HG03432 (cell line): ENCODE measurements around the gene CDKL4.
"Not testable (repeated sequence)": the region's sequence is repeated elsewhere in the genome, so short reads cannot be mapped to it uniquely, and the experiment has no call there.

ENCODE experiments used
- ATAC-seq: cut with Tn5 transposase; IDR thresholded peaks from one replicate; pipeline ENCODE4 v1.9.1; 2021; ENCODE audit warnings: mild to moderate bottlenecking, moderate library complexity; ENCODE audit not compliant: unreplicated experiment

CDKL4 gene

DNA sequence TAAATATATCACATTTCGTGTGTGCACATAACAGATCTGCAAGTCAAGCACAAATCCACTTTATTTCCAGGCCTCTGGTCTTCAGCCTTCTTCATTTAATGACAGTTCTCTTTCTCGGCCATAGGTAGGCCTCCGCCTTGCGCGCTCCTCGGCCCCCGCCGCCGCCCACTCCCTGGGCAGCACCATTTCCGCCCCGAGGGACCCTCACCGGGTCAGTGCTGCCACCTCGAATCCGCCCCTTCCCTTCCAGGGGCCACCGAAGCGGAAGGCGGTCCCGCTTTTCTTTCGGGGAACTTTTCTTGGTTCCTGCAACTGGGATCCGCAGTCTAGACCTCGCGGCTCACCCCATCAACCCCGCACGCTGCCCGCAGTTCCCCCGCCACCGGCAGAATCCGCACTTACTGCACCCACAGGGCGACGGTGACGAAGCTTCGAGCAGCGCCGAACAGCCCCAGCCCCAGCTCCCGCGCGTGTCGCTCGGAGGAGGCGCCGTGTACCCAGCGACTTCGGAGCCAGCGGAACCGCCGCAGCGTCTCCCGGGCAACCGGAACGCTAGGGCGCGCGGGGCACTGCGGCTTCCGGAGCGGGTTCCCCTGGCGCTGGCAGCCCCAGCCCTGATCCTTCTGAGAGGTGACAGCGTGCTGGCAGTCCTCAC is at the start of gene CDKL4:
Gene CDKL4, minus strand, starts transcription at position 502 of the 655 bp plus-strand sequence.
- ATAC-seq: peak; percentile 39

DNA sequence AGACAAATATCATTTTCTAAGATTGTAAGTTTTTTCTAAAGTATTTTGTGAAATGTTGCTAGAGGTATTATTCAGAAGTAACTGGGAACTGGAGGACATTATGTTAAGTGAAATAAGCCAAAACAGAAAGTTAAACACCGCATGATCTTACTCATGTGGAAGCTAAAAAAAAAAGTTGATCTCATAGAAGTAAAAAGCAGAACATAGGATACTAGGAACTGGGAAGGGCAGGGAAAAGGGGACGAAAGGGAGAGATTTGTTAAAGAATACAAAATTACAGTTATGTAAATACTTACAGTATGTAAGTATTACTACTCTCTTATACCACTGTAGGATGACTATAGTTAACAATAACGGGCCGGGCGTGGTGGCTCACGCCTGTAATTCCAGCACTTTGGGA is 46.7 kb upstream of the CDKL4 start:
- ATAC-seq: no peak

DNA sequence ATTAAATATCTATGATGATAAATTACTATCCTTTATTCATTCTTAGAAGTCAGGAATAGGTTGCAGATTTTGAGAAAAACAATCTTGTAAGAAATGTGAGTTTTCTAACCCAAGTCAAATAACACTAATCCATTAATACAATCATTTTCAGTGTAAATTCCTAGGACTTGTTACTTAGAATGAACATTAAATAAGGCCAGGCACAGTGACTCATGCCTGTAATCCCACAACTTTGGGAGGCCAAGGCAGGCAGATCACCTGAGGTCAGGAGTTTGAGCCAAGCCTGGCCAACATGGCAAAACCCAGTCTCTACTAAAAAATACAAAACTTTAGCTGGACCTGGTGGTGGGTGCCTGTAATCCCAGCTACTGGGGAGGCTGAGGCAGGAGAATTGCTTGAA is 45.8 kb upstream of the CDKL4 start:
- ATAC-seq: no peak

DNA sequence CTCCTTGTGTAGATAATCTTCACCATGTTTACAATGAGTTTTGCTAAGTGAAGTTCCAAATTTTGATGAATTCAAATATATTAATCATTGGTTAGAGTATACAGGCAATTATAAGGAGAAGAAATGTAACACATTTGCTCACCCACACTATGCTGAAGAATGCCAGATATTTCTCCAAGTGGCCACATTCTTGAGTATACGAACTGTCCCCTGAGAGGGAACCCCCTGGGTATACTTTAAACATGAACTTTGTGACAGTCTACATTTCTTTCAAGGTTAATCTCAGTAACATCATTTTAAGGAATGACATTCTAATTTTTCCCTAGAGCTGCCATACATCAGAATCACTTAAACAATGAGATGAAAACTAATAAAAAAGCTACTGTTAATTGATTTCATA is 39.8 kb upstream of the CDKL4 start:
- no peak for ATAC-seq

DNA sequence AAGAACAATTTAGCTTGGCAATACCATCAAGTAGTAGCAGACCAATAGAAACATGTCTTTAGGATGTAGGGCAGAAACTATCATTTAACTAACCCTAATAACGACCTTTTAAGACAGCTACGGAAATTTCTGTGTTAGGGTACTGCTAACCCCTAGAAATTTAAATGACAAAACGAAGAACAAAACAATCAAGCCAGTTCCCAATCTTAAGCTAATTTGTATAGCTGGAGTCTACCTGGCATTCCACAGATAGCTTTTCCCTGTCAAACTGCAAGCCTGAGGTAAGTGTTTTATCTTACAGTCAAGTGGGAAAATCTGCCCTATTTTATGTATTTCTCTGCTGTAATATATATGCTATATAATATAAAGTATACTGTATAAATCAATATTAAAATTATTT is 37.6 kb upstream of the CDKL4 start:
- no peak for ATAC-seq

DNA sequence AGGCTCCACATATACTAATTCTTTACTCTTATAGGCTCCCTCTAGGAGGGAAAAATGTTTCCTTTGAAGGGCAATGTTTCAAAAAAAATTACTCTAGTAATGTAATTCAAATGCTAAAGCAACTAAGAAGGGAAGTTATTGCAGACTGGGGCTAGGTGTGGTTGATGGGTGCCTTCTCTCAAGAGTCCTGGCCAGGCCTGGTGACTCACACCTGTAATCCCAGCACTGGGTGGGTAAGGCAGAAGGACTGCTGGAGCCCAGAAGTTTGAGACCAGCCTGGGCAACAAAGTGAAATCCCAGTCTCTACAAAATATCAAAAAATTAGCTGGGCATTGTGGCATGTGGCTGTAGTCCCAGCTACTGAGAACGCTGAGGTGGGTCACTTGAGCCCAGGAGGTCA is 31.2 kb upstream of the CDKL4 start:
- no peak for ATAC-seq

DNA sequence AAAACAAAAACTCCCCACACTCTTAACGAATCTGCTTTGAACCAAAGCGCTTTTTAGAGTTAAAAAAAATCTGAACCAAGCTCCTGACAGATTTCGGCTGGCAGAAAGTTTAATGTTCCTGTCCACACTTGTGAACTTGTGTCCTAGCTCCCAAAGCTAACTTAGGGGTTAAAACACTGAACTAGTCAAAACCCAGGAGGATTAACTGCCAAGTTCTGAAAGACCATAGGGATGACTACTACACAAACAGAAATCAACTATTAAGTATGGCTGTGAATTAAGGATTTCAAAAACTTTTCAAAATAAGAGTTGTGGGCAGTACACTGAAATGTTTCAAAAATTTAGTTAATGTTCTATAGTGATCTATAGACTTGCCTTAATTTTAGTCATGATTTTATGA is 26.2 kb upstream of the CDKL4 start:
- no peak for ATAC-seq

DNA sequence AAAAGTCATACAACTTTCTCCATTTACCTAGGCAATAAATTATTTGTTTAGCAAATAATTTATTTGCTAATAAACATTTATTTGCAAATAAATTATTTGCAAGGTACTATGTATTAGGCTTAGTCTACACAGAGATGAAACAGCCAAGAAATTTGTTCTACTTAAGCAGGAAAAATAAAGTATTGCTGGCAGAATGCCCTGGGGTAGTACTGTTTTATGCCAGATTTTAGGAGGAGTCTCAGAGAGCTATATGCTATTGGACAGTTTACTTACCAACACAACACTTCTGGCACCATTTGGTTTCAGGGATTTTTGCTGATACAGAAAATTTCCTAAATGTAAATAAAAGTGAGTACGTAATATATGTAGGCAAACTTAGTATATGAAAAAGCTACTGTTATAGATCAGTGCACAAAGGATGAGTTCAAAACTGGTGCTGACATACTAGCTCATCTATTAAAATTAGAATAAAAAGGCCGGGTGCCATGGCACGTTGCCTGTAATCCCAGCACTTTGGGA is 23.2 kb upstream of the CDKL4 start:
- ATAC-seq: no peak

DNA sequence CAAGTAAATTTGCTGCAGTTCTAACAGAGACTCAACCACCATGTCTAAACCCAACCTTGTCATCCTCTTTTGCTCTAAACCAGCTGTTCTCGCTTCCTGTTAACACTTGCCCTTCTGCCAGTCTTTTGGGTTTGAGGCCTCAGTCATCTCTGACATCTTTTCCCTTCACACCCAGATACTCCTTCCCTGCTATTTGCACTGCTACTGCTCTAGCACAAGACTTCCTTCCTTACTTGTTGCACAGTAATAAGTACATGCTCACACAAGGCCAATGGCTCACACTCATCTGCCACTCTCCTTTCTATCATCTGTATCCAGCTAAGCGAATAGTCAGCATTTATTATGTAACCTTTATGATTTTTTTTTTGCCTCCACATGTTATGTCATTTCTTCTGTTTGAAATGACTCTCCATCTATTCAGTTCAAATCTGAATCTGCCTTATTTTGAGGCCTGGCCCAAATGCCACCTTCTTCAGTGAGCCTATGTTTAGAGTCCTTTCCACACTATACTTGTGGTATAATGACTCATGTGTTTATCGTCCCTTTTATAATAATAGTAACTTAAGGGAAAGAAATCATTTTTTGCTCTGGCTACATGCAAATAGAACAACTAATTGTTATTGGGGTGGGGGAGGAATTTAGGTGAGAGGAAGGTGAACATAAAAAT is 22.5 kb upstream of the CDKL4 start:
- peak; percentile 83 for ATAC-seq

DNA sequence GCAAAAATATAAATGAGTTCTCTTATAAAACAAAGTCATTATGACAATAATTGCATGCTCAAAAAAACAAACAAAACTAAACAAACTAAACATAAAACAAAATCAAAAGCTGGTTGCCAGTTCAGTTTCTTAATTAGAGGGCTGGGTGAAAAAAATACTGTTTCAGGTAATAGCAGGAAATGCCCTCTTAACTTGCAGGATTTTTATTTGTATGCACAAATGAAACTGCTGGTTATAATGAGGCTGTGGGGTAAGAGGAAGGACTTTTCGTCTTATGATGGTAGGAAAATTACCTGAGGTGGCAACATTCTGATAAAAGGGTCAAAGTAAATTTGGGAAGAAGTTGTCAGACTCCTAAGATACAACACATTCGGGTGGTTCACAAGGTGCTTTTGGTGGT is 21.5 kb upstream of the CDKL4 start:
- ATAC-seq: no peak

DNA sequence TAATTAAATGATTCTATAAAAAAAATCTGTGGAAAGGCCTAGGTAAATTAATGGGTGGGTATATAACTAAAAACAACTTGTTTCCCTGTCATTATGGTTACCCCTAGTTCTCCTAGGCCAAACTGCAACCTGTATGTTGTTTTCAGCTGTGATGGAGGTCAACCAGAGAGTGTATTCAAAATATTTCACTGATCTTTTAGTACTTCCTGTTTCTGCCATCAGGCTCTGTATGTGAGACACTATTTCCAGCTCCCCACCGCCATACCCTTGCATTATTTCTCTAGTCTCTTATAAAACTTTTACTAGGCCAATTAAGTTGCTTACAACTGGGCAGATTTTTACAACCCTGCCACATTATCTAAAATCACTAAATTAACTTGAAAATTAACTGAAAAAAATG is 21.0 kb upstream of the CDKL4 start:
- ATAC-seq: peak; percentile 67

DNA sequence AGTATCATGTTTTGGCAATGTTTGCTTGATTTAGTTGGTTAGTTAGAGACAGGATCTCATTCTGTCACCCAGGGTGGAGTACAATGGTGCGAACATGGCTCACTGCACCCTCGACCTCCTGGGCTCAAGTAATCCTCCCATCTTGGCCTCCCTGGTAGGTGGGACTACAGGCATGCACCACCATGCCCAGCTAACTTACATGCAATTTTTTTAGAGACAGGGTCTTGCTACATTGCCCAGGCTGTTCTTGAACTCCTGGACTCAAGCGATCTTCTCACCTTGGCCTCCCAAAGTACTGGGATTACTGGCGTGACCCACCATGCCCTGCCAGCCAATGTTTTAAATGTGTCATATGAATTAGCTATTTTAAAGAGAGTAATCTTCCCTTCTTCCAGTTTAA is 16.3 kb upstream of the CDKL4 start:
- no peak for ATAC-seq

DNA sequence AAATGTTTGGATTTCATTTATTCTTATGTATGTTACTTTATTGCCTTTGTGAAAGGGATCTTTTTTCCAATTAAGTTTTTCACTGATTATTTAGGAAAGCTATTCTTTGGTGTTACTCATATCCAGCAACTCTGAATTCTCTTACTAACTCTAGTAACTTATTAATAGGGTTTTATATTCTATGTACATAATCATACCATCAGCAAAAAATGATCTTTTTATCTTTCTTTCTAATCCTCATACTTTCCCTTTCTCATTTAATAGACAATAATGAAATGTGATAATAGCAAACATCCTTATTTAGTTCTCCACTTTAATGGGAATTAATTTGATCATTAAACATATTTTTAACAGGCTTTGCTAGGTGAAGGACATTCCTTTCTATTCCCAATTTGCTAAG is 12.3 kb upstream of the CDKL4 start:
- no peak for ATAC-seq

DNA sequence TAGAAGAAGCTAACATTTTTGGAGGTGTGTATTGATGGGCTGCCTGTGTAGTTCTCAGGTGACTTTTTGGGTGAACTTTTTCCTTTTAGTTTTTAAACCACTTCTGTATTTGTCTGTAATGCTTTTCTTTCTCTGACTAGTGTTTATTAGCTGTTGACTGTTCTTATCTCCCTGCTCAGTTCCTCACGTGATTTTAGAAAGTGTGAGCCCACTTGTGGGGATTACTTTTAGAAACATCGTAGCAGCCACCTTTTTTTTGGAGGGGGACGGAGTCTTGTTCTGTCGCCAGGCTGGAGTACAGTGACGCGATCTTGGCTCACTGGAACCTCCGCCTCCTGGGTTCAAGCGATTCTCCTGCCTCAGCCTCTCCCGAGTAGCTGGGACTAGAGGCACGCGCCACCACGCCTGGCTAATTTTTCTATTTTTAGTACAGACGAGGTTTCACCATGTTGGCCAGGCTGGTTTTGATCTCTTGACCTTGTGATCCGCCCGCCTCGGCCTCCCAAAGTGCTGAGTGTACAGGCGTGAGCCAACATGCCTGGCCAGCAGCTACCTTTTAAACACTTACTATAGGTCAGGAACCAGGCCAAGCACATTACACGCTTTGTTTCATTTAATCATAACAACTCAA is 9.2 kb upstream of the CDKL4 start:
- ATAC-seq: no peak

DNA sequence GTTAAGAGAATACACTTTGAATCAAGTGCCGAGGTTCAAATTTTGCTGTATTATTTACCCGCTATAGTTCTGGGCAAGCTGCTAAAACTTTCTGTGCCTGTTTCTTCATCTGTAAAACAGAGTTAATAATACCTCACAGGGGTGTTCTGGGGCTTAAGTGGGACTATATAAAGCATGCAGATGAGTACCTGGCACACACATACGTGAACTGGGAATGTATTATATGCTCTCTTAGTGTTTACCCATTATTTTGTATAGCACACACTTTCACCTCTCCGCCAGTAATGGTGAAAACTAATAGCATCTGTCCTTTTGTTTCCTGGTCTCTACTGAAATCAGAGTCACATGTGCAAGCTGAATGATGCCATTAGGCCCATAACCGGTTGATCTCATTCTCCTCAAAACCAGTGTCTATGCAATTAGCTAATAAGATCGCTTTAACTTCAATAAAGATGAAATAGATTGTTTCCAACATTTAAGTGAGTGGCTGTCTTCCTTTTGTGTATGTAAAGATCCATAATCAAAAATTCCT is 3.8 kb upstream of the CDKL4 start:
- no peak for ATAC-seq

DNA sequence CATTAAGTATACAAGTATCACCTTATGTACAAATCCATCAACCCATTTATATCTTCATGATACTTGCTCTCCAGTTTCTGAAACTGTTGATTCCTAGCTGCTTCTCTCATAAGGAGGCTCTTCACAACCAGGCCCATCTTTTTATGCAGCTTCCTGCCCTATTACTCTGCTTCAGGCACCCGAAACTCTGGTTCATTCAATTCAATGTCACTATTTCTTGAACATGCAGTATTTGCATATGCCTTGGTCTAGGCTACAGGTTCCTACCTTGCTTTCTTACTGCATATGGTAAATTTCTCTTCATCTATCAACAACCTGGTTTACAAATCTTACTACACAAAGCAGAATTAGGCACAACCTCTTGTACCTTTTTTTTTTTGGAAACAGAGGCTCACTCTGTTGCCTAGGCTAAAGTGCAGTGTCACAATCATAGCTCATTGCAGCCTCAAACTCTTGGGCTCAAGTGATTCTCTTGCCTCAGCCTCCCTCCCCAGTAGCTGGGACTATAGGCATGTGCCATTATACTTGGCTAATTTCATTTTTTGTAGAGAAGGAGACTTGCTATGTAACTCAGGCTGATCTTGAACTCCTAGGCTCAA is 2.7 kb upstream of the CDKL4 start:
- ATAC-seq: no peak

DNA sequence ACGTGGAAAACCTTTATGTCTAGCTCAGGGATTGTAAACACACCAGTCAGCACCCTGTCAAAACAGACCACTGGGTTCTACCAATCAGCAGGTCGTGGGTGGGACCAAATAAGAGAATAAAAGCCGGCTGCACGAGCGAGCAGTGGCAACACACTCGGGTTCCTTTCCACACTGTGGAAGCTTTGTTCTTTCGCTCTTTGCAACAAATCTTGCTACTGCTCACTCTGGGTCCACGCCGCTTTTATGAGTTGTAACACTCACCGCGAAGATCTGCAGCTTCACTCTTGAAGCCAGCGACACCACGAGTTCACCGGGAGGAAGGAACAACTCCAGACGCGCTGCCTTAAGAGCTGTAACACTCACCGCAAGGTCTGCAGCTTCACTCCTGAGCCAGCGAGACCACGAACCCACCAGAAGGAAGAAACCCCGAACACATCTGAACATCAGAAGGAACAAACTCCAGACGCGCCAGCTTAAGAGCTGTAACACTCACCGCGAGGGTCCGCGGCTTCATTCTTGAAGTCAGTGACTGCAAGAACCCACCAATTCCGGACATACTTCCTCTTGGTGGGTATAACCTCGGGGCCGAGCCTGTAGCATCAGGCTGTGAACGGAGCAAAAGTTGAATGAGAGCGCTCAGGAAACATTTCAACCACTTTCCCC is 1.3 kb upstream of the CDKL4 start:
- ATAC-seq: not testable (repeated sequence)

DNA sequence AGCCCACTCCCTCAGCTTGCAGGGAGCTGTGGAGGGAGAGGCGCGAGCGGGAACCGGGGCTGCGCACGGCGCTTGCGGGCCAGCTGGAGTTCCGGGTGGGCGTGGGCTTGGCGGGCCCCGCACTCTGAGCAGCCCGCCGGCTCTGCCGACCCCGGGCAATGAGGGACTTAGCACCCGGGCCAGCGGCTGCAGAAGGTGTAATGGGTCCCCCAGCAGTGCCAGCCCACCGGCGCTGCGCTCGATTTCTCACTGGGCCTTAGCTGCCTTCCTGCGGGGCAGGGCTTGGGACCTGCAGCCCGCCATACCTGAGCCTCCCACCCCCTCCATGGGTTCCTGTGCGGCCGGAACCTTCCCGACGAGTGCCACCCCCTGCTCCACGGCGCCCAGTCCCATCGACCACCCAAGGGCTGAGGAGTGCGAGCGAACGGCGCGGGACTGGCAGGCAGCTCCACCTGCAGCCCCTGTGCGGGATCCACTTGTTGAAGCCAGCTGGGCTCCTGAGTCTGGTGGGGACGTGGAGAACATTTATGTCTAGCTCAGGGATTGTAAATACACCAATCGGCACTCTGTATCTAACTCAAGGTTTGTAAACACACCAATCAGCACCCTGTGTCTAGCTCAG is 582 bp upstream of the CDKL4 start:
- ATAC-seq: not testable (repeated sequence)

DNA sequence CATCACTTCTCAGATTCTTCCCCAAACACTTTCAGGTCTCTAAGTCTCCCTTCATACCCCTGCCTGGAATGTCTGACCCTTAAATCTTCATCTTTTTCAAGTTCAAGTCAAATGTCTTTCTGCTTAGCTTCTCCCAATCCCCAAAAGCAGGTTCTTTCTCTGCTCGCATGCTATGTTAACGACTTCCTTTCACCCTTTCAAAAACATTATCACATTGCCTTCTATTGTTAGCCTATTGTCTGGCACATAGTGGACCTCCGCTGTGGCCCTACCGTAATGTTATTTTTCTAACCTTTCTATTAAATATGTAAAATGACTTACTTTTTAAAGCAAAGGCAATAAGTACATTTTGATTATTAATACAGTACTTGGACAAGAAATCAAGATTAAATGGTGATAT is 2.2 kb downstream of the CDKL4 start:
- ATAC-seq: no peak

DNA sequence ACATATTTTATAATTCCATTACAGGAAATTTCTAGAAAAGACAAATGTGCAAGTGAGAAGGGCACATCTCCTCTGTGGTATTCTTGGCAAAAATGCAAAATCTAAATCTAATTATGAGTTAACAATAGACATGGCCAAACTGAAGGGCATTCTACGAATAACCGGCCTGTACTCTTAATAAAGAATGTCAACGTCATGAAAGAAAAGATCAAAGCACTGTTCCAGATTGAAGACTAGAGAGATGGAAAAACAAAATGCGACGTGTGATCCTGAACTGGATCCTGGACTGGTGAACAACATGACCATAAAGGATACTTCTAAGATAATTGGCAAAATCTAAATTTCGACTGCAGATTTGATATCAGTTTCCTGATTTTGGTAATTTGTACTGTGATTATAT is 3.0 kb downstream of the CDKL4 start:
- ATAC-seq: no peak

DNA sequence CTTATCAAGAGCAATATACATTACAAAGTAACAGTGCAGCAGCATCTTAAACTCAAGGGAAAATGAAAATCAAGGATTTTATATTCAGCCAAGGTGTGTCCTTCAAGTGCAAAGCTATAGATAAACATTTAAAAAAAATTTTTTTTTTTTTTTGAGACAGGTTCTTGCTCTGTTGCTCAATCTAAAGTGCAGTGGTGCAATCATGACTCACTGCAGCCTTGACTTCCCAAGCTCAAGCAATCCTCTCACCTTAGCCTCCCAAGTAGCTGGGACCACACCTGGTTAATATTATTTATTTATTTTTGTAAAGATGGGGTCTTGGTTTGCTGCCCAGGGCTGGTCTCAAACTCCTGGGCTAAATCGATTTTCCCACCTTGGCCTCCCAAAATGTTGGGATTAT is 9.0 kb downstream of the CDKL4 start:
- ATAC-seq: no peak
